HTERT RPE-1 (cell line): Measurements from ENCODE around the gene MTHFSD.

Source experiments
- in situ Hi-C: fragments of 300-500 bp; cut with MboI; formaldehyde crosslinking; loops from 4 replicates; pipeline ENCODE4 v1.14.3; 2020; ENCODE audit warnings: low sequenced_read_pairs

The MTHFSD gene

GRCh38 chr16:86515777-86516622, 39.0 kb downstream of the MTHFSD start:
- in situ Hi-C loops: no loop called here

GRCh38 chr16:86515413-86515776, 39.6 kb downstream of the MTHFSD start:
- in situ Hi-C loops: no loop called here

- in situ Hi-C loops: no loop called here
These were observed 40.3 kb downstream of the MTHFSD start for GRCh38 chr16:86514481-86515376.

GRCh38 chr16:86513471-86514277, 41.4 kb downstream of the MTHFSD start:
- in situ Hi-C loops: no loop called here

- in situ Hi-C loops: no loop called here
These were observed 42.1 kb downstream of the MTHFSD start for GRCh38 chr16:86512860-86513470.

- in situ Hi-C loops: no loop called here
These were observed 42.7 kb downstream of the MTHFSD start for GRCh38 chr16:86512301-86512859.

GRCh38 chr16:86511317-86512161, 43.5 kb downstream of the MTHFSD start:
- in situ Hi-C loops: no loop called here

- in situ Hi-C loops: no loop called here
These were observed 44.4 kb downstream of the MTHFSD start, which contains the start of gene FOXF1 for GRCh38 chr16:86510465-86511261. TSS of gene FOXF1 (plus strand) at chr16:86510527. CDS start at chr16:86510570, 43 bp downstream.

- in situ Hi-C loops: no loop called here
These were observed 45.1 kb downstream of the MTHFSD start for GRCh38 chr16:86509759-86510464.

- in situ Hi-C loops: no loop called here
These were observed 45.9 kb downstream of the MTHFSD start for GRCh38 chr16:86508947-86509758.

GRCh38 chr16:86508028-86508946, 46.7 kb downstream of the MTHFSD start:
- in situ Hi-C loops: no loop called here

- in situ Hi-C loops: no loop called here
These were observed 47.6 kb downstream of the MTHFSD start for GRCh38 chr16:86507173-86508027.

- in situ Hi-C loops: no loop called here
These were observed 48.9 kb downstream of the MTHFSD start for GRCh38 chr16:86505899-86506864.
